GM12878 (cell line): Measurements from ENCODE around the gene PTBP1. TPM values are rescaled to one million over a fixed set of nuclear protein-coding genes. Genes with fewer than 3 reads are reported as not detected.
"Not testable (repeated sequence)": the region's sequence is repeated elsewhere in the genome, so short reads cannot be mapped to it uniquely, and the experiment has no call there.

Experiments
- ATAC-seq: fragments of 200-7000 bp; cut with Tn5 transposase; 3 replicates; pipeline ENCODE4 v1.9.1; 2020; ENCODE audit warnings: mild to moderate bottlenecking, moderate library complexity
- BruUV-seq: library from RNA; stranded (reverse); fragments of 400-500 nt; replicated peaks from 2 replicates; lab custom pipeline; 2021; lab: Mats Ljungman, UMichigan
- CTCF ChIA-PET: fragments of 300-600 bp; sonication (Branson Sonifier 250); formaldehyde crosslinking; extraction: SDS; loops from one replicate; lab custom pipeline; 2021; ENCODE audit warnings: inconsistent platforms; lab: Yijun Ruan, JAX
- POLR2A ChIA-PET: fragments of 350-600 bp; formaldehyde crosslinking; extraction: SDS; loops from one replicate; lab custom pipeline; 2021; ENCODE audit warnings: inconsistent platforms; lab: Charles Lee
- RAD21 ChIA-PET: fragments of 300-600 bp; sonication (Branson Sonifier 250); formaldehyde crosslinking; loops from one replicate; lab custom pipeline; 2023; ENCODE audit warnings: antibody characterized with exemption; ENCODE audit not compliant: unreplicated experiment; lab: Charles Lee
- SMC1A ChIA-PET: fragments of 300-600 bp; sonication (Branson Sonifier 250); formaldehyde crosslinking; loops from one replicate; lab custom pipeline; 2023; ENCODE audit not compliant: unreplicated experiment, uncharacterized antibody; lab: Charles Lee
- DNase-seq: peaks from one replicate; pipeline ENCODE4 v3.0.0-alpha.2; 2011; ENCODE audit warnings: low read depth, low spot score
- FAIRE-seq: peaks from 3 replicates; lab custom pipeline; 2011; peaks lifted over from hg19 to GRCh38; lab: Jason Lieb, UNC
- H2AFZ ChIP-seq: 2 replicates; pipeline ENCODE4 v1.6.0; 2011; ENCODE audit warnings: low read depth, low read length, control low read depth; ENCODE audit not compliant: control insufficient read depth
- H3K27ac ChIP-seq: 2 replicates; pipeline ENCODE4 v1.5.1; 2011; ENCODE audit warnings: control low read depth; ENCODE audit not compliant: control insufficient read depth, insufficient read depth
- H3K27me3 ChIP-seq, 2 experiments: replicated peaks in 1 of 2; 2 replicates each; pipeline versions ENCODE4 v1.6.0 to v1.6.1; 2011; ENCODE audit warnings: low read length in 1 of 2; ENCODE audit not compliant: control insufficient read depth in 2 of 2, insufficient read depth in 2 of 2
- H3K36me3 ChIP-seq, 2 experiments: 2 replicates each; pipeline ENCODE4 v1.5.1; 2011; ENCODE audit warnings: low read length in 1 of 2; ENCODE audit not compliant: control insufficient read depth in 2 of 2, insufficient read depth in 2 of 2
- H3K4me1 ChIP-seq: 2 replicates; pipeline ENCODE4 v1.6.1; 2011; ENCODE audit warnings: mild to moderate bottlenecking, low read length, moderate library complexity, mixed read lengths; ENCODE audit not compliant: control insufficient read depth, insufficient read depth
- H3K4me2 ChIP-seq: 2 replicates; pipeline ENCODE4 v1.6.0; 2011; ENCODE audit warnings: control low read depth; ENCODE audit not compliant: control insufficient read depth, insufficient read depth
- H3K4me3 ChIP-seq: fragments of 200-600 bp; sonication (generic); 2 replicates; pipeline ENCODE4 v1.5.1; 2016
- H3K79me2 ChIP-seq: 2 replicates; pipeline ENCODE4 v1.6.0; 2011; ENCODE audit warnings: low read length; ENCODE audit not compliant: control insufficient read depth, insufficient read depth
- H3K9ac ChIP-seq: 2 replicates; pipeline ENCODE4 v1.8.0; 2011; ENCODE audit warnings: low read length, control low read depth, mixed read lengths; ENCODE audit not compliant: control insufficient read depth, insufficient read depth
- H3K9me3 ChIP-seq: replicated peaks from 3 replicates; pipeline ENCODE4 v1.5.1; 2011; ENCODE audit warnings: mild to moderate bottlenecking, low read length; ENCODE audit not compliant: control insufficient read depth, insufficient read depth
- H4K20me1 ChIP-seq: 2 replicates; pipeline ENCODE4 v1.6.0; 2011; ENCODE audit not compliant: control insufficient read depth, insufficient read depth
- ASH2L ChIP-seq: fragments of 300-600, 200-600 bp; sonication (generic); IDR thresholded peaks from 2 replicates; pipeline ENCODE4 v1.6.1; 2017; ENCODE audit warnings: low read depth, mild to moderate bottlenecking, borderline replicate concordance
- NRF1 ChIP-seq: conservative IDR thresholded peaks from 2 replicates; pipeline ENCODE4 v1.6.1; 2011; ENCODE audit warnings: mild to moderate bottlenecking, low read depth, low read length, improper control_type of control experiment
- PRDM15 ChIP-seq: fragments of 450-650 bp; formaldehyde crosslinking; IDR thresholded peaks from 2 replicates; pipeline ENCODE4 v1.4.0; 2020; ENCODE audit warnings: mild to moderate bottlenecking, moderate library complexity
- YY1 ChIP-seq: IDR thresholded peaks from 2 replicates; pipeline ENCODE4 v1.6.1; 2011; ENCODE audit warnings: low read depth, mild to moderate bottlenecking, low read length
- WGBS: methylation state at CpG from one replicate; pipeline ENCODE4 v1.1.6; 2016; ENCODE audit warnings: low lambda C conversion rate; ENCODE audit not compliant: insufficient replicate concordance, insufficient coverage; ENCODE audit errors: missing lambda C conversion rate; 5-methylcytosine and 5-hydroxymethylcytosine counted together
- in situ Hi-C: fragments of 300-500 bp; cut with MboI; formaldehyde crosslinking; loops from 9 replicates; pipeline ENCODE4 v1.14.3; 2018; ENCODE audit warnings: mixed read lengths
- intact Hi-C: fragments of 100-400 bp; cut with micrococcal nuclease; formaldehyde crosslinking; loops from one replicate; pipeline ENCODE4 v1.14.2; 2022; ENCODE audit not compliant: unreplicated experiment
- polyA plus RNA-seq, 11 experiments: library from polyadenylated mRNA; depleted of rRNA in 4 of 11; unstranded in 6 of 11; stranded (reverse) in 5 of 11; fragments of >200 nt; fragmentation: Nextera tagmentation in 4 of 11; fragmentation: Illumina TruSeq in 1 of 11; extraction: Ambion mirVana in 4 of 11; extraction: Trizol in 1 of 11; gene quantifications; 1 replicate in 1 of 11; 2 replicates in 10 of 11; pipeline versions ENCODE4 v1.2.1 to v1.2.3, GENCODE V29; 2011 to 2016; ENCODE audit warnings: inconsistent platforms in 2 of 11, missing spikeins in 2 of 11, low read depth in 1 of 11
- total RNA-seq, 4 experiments: library from RNA; depleted of rRNA in 3 of 4; stranded (reverse); fragments of >200 nt in 3 of 4; fragmentation: Illumina TruSeq in 1 of 4; extraction: Trizol in 1 of 4; gene quantifications; 2 replicates each; pipeline versions ENCODE4 v1.2.1 to v1.2.3, GENCODE V29; 2013 to 2021

PTBP1 gene
- total and polyA plus RNA-seq, 10 of the 15 experiments (the other 5 are each of a cell fraction or from before 2014, with no cell fraction given): 13.1 to 532 (median 217) TPM

- in situ Hi-C loops (no loop called here), intact Hi-C loops (no loop called here)
- Histone ChIP-seq H3K4me2 (no peak overlapping the region), H3K27me3 (no peaks in the 10 kb centered on the region), H3K4me3 (no peak overlapping the region), H3K36me3 (no peaks in the 10 kb centered on the region), H4K20me1 (no peaks in the 10 kb centered on the region), H3K79me2 (no peaks in the 10 kb centered on the region), H3K9ac (no peak overlapping the region), H3K4me1 (no peaks in the 10 kb centered on the region), H2AFZ (no peak overlapping the region), H3K27ac (no peak overlapping the region)
- ChIA-PET POLR2A (no interaction called here), CTCF (no interaction called here)
- DNase-seq (no peak), FAIRE-seq (no peak)
- BruUV-seq: no TSS peak
- 69% methylated on average over 16 of the region's 67 CpGs for WGBS
- TF ChIP-seq PRDM15: no peak
- no peak for TF ChIP-seq ASH2L
- TF ChIP-seq NRF1: no peak
- no peak for TF ChIP-seq YY1
- TF ChIP-seq, all 136 proteins: peak for 0
- ATAC-seq: no peak
- no peaks in the 10 kb centered on the region for H3K9me3 ChIP-seq
- ChIA-PET SMC1A (no interaction called here), RAD21 (no interaction called here)
These were observed 55.8 kb downstream of the PTBP1 start for GRCh38 chr19:853014-853585.

- FAIRE-seq, H3K9ac ChIP-seq, POLR2A ChIA-PET, intact Hi-C loops, H3K27ac ChIP-seq, H3K4me3 ChIP-seq, H3K36me3 ChIP-seq, H3K9me3 ChIP-seq, in situ Hi-C loops, H3K79me2 ChIP-seq, DNase-seq, ATAC-seq, BruUV-seq, H3K27me3 ChIP-seq, H3K4me2 ChIP-seq, SMC1A ChIA-PET, H3K4me1 ChIP-seq, H4K20me1 ChIP-seq, H2AFZ ChIP-seq: not testable (repeated sequence)
- WGBS: 60% methylated on average over 11 of the region's 17 CpGs
- RAD21 ChIA-PET: interaction anchor here (0.7 kb wide), 1 partner anchor 75 kb away, joined by 3 read pairs; no protein-coding TSS in a partner anchor
- CTCF ChIA-PET: interaction anchor here (2.2 kb wide), 1 partner anchor 10 kb away, joined by 8 read pairs; no protein-coding TSS in a partner anchor
These were observed 56.5 kb downstream of the PTBP1 start for GRCh38 chr19:853614-854220.
